ENCODE measurements around the gene DRC1.

The DRC1 gene

DNA sequence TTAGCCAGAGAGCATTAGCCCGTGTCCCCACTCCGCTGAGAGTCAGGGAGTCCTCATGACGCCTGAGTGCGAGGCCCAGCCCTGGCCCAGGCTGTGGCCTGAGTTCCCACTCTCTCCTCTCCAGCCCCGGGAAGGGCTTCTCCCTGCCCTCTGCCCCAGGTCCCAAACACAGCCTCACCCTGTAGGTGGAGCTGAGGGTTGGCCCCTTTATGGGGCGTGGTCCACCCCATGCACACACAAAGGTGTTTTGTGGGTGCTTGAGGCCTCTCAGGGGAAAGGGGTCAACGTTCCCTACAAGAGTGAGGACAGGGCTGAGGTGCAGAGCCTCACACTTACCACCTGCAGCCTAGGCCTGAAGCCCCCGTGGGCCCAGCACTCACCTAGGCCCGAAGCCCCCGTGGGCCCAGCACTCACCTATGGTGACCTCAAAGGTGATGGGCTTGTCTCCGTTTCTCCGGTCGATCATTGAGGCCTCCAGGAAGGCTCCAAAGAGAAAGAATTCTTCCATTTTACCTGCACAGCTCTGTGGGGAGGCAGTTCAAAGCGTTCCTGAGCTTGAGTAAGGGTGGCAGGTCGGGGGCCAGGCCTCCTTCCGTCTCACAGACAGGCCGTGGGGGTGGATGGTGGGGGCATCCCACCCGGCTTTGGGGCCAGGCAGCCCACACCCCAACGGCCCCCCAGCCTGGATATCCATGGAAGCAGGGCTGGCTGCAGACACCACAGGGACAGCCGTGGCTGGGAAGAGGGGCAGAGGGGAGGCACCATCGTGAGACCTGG, 78.3 kb downstream of the DRC1 start:
- DNase-seq (ENCODE audit: extremely low read depth, insufficient read length): no peak
- no peaks in the 10 kb centered on the region; the same call in 1 of the 2 replicates for H3K27me3 ChIP-seq (replicated peaks; ENCODE audit: control insufficient read depth, insufficient read depth, low read length)
- TF ChIP-seq, protein P1, sequence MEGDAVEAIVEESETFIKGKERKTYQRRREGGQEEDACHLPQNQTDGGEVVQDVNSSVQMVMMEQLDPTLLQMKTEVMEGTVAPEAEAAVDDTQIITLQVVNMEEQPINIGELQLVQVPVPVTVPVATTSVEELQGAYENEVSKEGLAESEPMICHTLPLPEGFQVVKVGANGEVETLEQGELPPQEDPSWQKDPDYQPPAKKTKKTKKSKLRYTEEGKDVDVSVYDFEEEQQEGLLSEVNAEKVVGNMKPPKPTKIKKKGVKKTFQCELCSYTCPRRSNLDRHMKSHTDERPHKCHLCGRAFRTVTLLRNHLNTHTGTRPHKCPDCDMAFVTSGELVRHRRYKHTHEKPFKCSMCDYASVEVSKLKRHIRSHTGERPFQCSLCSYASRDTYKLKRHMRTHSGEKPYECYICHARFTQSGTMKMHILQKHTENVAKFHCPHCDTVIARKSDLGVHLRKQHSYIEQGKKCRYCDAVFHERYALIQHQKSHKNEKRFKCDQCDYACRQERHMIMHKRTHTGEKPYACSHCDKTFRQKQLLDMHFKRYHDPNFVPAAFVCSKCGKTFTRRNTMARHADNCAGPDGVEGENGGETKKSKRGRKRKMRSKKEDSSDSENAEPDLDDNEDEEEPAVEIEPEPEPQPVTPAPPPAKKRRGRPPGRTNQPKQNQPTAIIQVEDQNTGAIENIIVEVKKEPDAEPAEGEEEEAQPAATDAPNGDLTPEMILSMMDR (IDR thresholded peaks at IDR 0.05; ENCODE audit: insufficient read depth, low read length, poor library complexity, severe bottlenecking): no peak

DNA sequence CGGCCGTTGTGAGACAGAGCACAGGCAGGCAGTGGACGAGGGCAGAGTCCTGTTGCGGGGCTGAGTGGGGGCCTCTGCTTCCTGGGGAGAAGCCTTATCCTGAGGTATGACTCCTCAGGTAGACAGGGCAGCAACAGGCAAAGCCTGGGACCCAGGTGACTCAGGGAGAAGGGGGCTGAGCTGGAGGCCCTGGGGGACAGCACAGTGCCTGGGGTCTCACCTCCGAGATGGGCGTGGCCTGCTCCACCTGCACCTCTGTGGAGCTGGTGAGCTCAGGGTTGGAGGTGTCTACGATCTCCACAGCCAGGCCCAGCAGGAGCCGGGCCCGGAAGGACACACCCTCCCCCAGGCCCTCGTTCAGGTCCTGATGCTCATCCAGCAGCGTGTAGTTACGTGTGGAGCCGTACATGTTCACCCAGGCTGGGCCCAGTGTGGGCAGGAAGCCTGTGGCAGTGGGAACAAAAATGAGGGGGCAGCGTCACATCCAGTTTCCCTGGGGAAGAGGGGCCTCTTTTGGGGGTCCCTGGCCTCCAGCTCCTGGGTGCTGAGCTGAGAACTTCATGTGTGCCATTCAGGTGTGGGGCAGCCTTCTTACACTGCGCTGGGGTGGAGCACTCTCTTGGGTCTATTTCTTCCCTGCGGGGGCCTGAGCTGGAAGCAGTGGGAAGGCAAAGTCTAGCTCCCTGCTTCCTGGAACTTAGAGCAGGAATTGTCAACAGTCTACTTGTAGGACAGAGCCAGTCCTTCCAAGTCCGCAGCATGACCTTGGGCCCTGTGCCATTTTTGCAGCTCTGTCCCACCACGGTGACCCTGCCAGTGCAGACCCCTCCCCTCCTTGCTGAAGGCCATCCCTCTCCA, 79.1 kb downstream of the DRC1 start:
- Histone ChIP-seq H3K36me3 (ENCODE audit: control insufficient read depth, insufficient read depth, low read length) (no peaks in the 10 kb centered on the region), H3K27me3 (replicated peaks; ENCODE audit: control insufficient read depth, insufficient read depth, low read length) (no peaks in the 10 kb centered on the region; the same call in 1 of the 2 replicates), H3K4me3 (replicated peaks; ENCODE audit: low read depth, low read length) (no peak overlapping the region)
- TF ChIP-seq, protein P1 (IDR thresholded peaks at IDR 0.05; ENCODE audit: insufficient read depth, low read length, poor library complexity, severe bottlenecking): no peak
- no peak for DNase-seq (ENCODE audit: extremely low read depth, insufficient read length)

More for the DNA sequence above, 78.3 kb downstream of the DRC1 start:
- Histone ChIP-seq H3K36me3 (ENCODE audit: control insufficient read depth, insufficient read depth, low read length) (no peaks in the 10 kb centered on the region), H3K4me3 (replicated peaks; ENCODE audit: low read depth, low read length) (no peak overlapping the region)

DNA sequence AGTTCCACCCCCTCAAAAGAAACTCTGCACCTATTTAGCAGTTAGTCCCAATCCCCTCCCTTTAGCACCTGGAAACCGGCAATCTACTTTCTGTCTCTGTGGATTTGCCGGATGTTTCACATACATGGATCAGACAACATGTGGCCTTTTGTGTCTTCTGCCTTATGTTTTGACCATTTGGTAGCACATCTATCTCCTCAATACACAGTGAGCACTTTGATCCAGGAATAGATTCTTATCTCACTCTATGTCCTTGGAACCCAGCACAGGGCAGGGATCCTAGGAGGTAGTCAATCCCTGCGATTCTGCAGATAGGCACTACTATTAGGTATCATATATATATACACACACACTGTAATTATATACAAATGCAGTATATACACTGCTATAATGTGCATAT, 80.0 kb downstream of the DRC1 start:
- Histone ChIP-seq H3K27me3 (replicated peaks; ENCODE audit: control insufficient read depth, insufficient read depth, low read length) (peaks cover under 1% of the 10 kb centered on the region; the same call in 1 of the 2 replicates), H3K4me3 (replicated peaks; ENCODE audit: low read depth, low read length) (no peak overlapping the region)
- no peak for DNase-seq (ENCODE audit: extremely low read depth, insufficient read length)

DNA sequence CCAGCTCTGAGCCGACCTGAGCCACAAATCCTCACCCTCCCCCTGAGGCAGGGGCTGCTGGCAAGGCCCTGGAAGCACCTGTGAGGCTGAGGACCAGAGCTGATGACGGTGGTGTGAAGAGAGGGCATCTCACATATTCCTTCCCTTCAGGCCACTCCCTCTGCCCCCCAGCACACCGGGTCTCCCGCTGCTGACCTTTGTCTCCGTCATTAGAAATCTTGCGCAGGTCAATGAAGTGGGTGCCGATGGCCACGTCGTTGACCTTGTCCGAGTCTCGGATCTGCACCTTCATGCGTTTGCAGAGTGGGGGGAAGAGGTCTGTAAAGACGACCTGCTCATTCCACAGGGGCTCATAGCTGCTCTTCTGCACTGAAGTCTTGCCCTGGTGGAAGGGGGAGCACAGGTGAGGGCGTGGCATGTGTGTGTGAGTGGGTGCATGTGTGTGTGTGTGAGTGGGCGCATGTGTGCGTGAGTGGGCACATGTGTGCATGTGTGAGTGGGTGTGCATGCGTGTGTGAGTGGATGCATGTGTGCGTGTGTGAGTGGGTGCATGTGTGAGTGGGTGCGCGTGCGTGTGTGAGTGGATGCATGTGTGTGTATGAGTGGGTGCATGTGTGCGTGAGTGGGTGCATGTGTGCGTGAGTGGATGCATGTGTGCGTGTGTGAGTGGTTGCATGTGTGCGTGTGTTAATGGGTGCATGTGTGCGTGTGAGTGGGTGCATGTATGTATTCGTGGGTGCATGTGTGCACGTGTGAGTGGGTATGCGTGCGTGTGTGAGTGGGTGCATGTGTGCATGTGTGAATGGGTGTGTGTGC, 80.7 kb downstream of the DRC1 start:
- Histone ChIP-seq H3K36me3 (ENCODE audit: control insufficient read depth, insufficient read depth, low read length) (no peaks in the 10 kb centered on the region), H3K27me3 (replicated peaks; ENCODE audit: control insufficient read depth, insufficient read depth, low read length) (peaks cover 1% of the 10 kb centered on the region; the same call in 1 of the 2 replicates), H3K4me3 (replicated peaks; ENCODE audit: low read depth, low read length) (no peak overlapping the region)
- TF ChIP-seq, protein P1 (IDR thresholded peaks at IDR 0.05; ENCODE audit: insufficient read depth, low read length, poor library complexity, severe bottlenecking): no peak
- DNase-seq (ENCODE audit: extremely low read depth, insufficient read length): no peak

More for the DNA sequence above, 80.0 kb downstream of the DRC1 start:
- TF ChIP-seq, protein P1 (IDR thresholded peaks at IDR 0.05; ENCODE audit: insufficient read depth, low read length, poor library complexity, severe bottlenecking): no peak
- no peaks in the 10 kb centered on the region for H3K36me3 ChIP-seq (ENCODE audit: control insufficient read depth, insufficient read depth, low read length)

DNA sequence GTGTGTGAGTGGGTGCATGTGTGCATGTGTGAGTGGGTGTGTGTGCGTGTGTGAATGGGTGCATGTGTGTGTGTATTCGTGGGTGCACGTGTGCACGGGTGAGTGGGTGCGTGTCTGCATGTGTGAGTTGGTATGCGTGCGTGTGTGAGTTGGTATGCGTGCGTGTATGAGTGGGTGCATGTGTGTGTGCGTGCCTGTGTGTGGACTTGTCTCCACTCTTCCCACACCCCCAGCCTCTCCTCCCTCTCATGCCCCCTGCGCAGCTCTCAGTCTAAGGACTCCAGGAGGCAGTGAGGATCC, 81.3 kb downstream of the DRC1 start:
- DNase-seq (ENCODE audit: extremely low read depth, insufficient read length): no peak
- H3K27me3 ChIP-seq (replicated peaks; ENCODE audit: control insufficient read depth, insufficient read depth, low read length): peaks cover 1% of the 10 kb centered on the region; the same call in 1 of the 2 replicates
- H3K4me3 ChIP-seq (replicated peaks; ENCODE audit: low read depth, low read length): no peak overlapping the region
- TF ChIP-seq, protein P1 (IDR thresholded peaks at IDR 0.05; ENCODE audit: insufficient read depth, low read length, poor library complexity, severe bottlenecking): no peak
- H3K36me3 ChIP-seq (ENCODE audit: control insufficient read depth, insufficient read depth, low read length): no peaks in the 10 kb centered on the region
